ENCODE measurements around the gene PCSK2. TPM values are rescaled to one million over a fixed set of nuclear protein-coding genes. Genes with fewer than 3 reads are reported as not detected.

Gene PCSK2
- total and polyA plus RNA-seq, 2 donors (not counting 3 experiments of a cell fraction or from before 2014, with no cell fraction given): not detected

- H3K79me2 ChIP-seq (ENCODE audit: control insufficient read depth, insufficient read depth, low read length): no peaks in the 10 kb centered on the region
- no peaks in the 10 kb centered on the region for H3K9me1 ChIP-seq (replicated peaks; ENCODE audit: control insufficient read depth, extremely low read depth, insufficient read depth, low read length)
- intact Hi-C loops (cut with micrococcal nuclease) (no loop called here), dilution Hi-C loops (cut with MboI; ENCODE audit: extremely low pct_ligation_motif_present, low sequenced_read_pairs) (loop anchor here (25.0 kb wide), 1 partner anchor 630 kb away; no protein-coding TSS in a partner anchor)
- ChIA-PET CTCF (interaction anchor here (1.1 to 3.7 kb wide), 2 partner anchors 11 to 641 kb away, joined by 4 to 20 read pairs; no protein-coding TSS in a partner anchor), POLR2A (no interaction called here)
- no peaks in the 10 kb centered on the region for H4K20me1 ChIP-seq (replicated peaks; ENCODE audit: control insufficient read depth, extremely low read depth, insufficient read depth, low read length)
- no peak overlapping the region for H2AFZ ChIP-seq (ENCODE audit: low read depth, low read length)
- no peak overlapping the region for H3K4me2 ChIP-seq (ENCODE audit: insufficient read depth, low read length)
- no TSS peak for BruUV-seq (replicated peaks)
- no peak overlapping the region for H3K4me3 ChIP-seq (replicated peaks in 1 of 3; ENCODE audit: insufficient read depth in 1 of 3, low read depth in 1 of 3, low read length in 3 of 3)
- H3K27ac ChIP-seq (ENCODE audit: insufficient read depth, low read depth, low read length): no peak overlapping the region
- FAIRE-seq: no peak
- no peaks in the 10 kb centered on the region for H3K9me3 ChIP-seq (replicated peaks; ENCODE audit: control insufficient read depth, insufficient read depth, low read length)
- TF ChIP-seq CTCF (IDR thresholded peaks at IDR 0.05; ENCODE audit: extremely low read depth in 1 of 2, insufficient read depth in 1 of 2, low read depth in 1 of 2, low read length in 2 of 2) (peak in 1 of 2 donors; percentile 6), POLR2AphosphoS5 (IDR thresholded peaks at IDR 0.05; ENCODE audit: insufficient read depth, low read depth, low read length) (no peak)
- no peak overlapping the region for H3K9ac ChIP-seq (replicated peaks; ENCODE audit: extremely low read depth, insufficient read depth, low read length)
- no peaks in the 10 kb centered on the region for H3K4me1 ChIP-seq (ENCODE audit: control insufficient read depth, extremely low read depth, insufficient read depth, low read length)
- DNase-seq (ENCODE audit: low read depth, low spot score): no peak
- H3K27me3 ChIP-seq (ENCODE audit: control insufficient read depth in 2 of 2, insufficient read depth in 2 of 2, low read length in 2 of 2): peaks cover 0 to 3% of the 10 kb centered on the region in 2 experiments
- no peaks in the 10 kb centered on the region for H3K36me3 ChIP-seq (ENCODE audit: control insufficient read depth in 2 of 2, extremely low read depth in 1 of 2, insufficient read depth in 2 of 2, low read length in 2 of 2)
Measured at GRCh38 chr20:17442588-17442987, 215.7 kb downstream of the PCSK2 start.

GRCh38 chr20:17443131-17443858 is 216.5 kb downstream of the PCSK2 start:
- TF ChIP-seq MYC (IDR thresholded peaks at IDR 0.05; ENCODE audit: low read depth, low read length): no peak
- TF ChIP-seq JUN (IDR thresholded peaks at IDR 0.05; ENCODE audit: borderline replicate concordance, insufficient read depth, insufficient read length, low read depth): no peak
- TF ChIP-seq FOS (IDR thresholded peaks at IDR 0.05; ENCODE audit: borderline replicate concordance, insufficient read depth, low read length): no peak
- TF ChIP-seq GATA2 (IDR thresholded peaks at IDR 0.05; ENCODE audit: insufficient read depth, insufficient read length, low read depth, low read length): no peak
- TF ChIP-seq POLR2AphosphoS5 (IDR thresholded peaks at IDR 0.05; ENCODE audit: insufficient read depth, low read depth, low read length): no peak
- TF ChIP-seq EZH2 (IDR thresholded peaks at IDR 0.05; ENCODE audit: borderline replicate concordance, low read depth, low read length, severe bottlenecking): no peak
- no peak for TF ChIP-seq POLR2A (IDR thresholded peaks at IDR 0.05; ENCODE audit: low read depth, low read length)
- no peak for TF ChIP-seq MAX (IDR thresholded peaks at IDR 0.05; ENCODE audit: insufficient read depth, insufficient read length)
- no peak for TF ChIP-seq CTCF (IDR thresholded peaks at IDR 0.05; ENCODE audit: extremely low read depth in 1 of 2, insufficient read depth in 1 of 2, low read depth in 1 of 2, low read length in 2 of 2)
- no peaks in the 10 kb centered on the region for H3K79me2 ChIP-seq (ENCODE audit: control insufficient read depth, insufficient read depth, low read length)
- BruUV-seq (replicated peaks): no TSS peak
- DNase-seq (ENCODE audit: low read depth, low spot score) (no peak), FAIRE-seq (no peak)
- ChIA-PET POLR2A (no interaction called here), CTCF (interaction anchor here (1.1 to 3.7 kb wide), 2 partner anchors 12 to 641 kb away, joined by 4 to 20 read pairs; no protein-coding TSS in a partner anchor)
- no peaks in the 10 kb centered on the region for H3K4me1 ChIP-seq (ENCODE audit: control insufficient read depth, extremely low read depth, insufficient read depth, low read length)
- dilution Hi-C loops (cut with MboI; ENCODE audit: extremely low pct_ligation_motif_present, low sequenced_read_pairs) (loop anchor here (25.0 kb wide), 1 partner anchor 631 kb away; no protein-coding TSS in a partner anchor), intact Hi-C loops (cut with micrococcal nuclease) (no loop called here)
- H4K20me1 ChIP-seq (replicated peaks; ENCODE audit: control insufficient read depth, extremely low read depth, insufficient read depth, low read length): no peaks in the 10 kb centered on the region
- H3K27ac ChIP-seq (ENCODE audit: insufficient read depth, low read depth, low read length): no peak overlapping the region
- peaks cover 0 to 3% of the 10 kb centered on the region in 2 experiments for H3K27me3 ChIP-seq (ENCODE audit: control insufficient read depth in 2 of 2, insufficient read depth in 2 of 2, low read length in 2 of 2)
- no peak overlapping the region for H3K4me2 ChIP-seq (ENCODE audit: insufficient read depth, low read length)
- no peaks in the 10 kb centered on the region for H3K9me3 ChIP-seq (replicated peaks; ENCODE audit: control insufficient read depth, insufficient read depth, low read length)
- no peak overlapping the region for H2AFZ ChIP-seq (ENCODE audit: low read depth, low read length)
- no peaks in the 10 kb centered on the region for H3K36me3 ChIP-seq (ENCODE audit: control insufficient read depth in 2 of 2, extremely low read depth in 1 of 2, insufficient read depth in 2 of 2, low read length in 2 of 2)
- H3K4me3 ChIP-seq (replicated peaks in 1 of 3; ENCODE audit: insufficient read depth in 1 of 3, low read depth in 1 of 3, low read length in 3 of 3): no peak overlapping the region
- H3K9ac ChIP-seq (replicated peaks; ENCODE audit: extremely low read depth, insufficient read depth, low read length): no peak overlapping the region
- no peaks in the 10 kb centered on the region for H3K9me1 ChIP-seq (replicated peaks; ENCODE audit: control insufficient read depth, extremely low read depth, insufficient read depth, low read length)

Data from endothelial cell of umbilical vein (primary cell).